Measurements from ENCODE around the gene STPG3.

GRCh38 chr9:137286975-137287383 is 35.9 kb downstream of the STPG3 start:
- peak in 5 of 7 experiments; percentile 21 to 79 (median 56) for TF ChIP-seq CTCF (IDR thresholded peaks at IDR 0.05)
- peak in 1 of 3 donors; percentile 78 for TF ChIP-seq POLR2AphosphoS5 (IDR thresholded peaks at IDR 0.05)
- no peak for TF ChIP-seq EP300 (IDR thresholded peaks at IDR 0.05)
- no peak for TF ChIP-seq POLR2A (IDR thresholded peaks at IDR 0.05)

All from stomach (tissue), 4 donors.